Mesodermal cell (in vitro differentiated cells): ENCODE results near the gene ETFRF1.
A peak's percentile ranks its signal among the peaks of the same experiment; 100 is the strongest.

Source experiments
- H3K27ac ChIP-seq: 2 replicates; pipeline ENCODE4 v1.7.0; 2013; ENCODE audit warnings: mild to moderate bottlenecking, low read depth, low read length, moderate library complexity; ENCODE audit not compliant: severe bottlenecking
- H3K36me3 ChIP-seq: 2 replicates; pipeline ENCODE4 v1.7.1; 2013; ENCODE audit warnings: mild to moderate bottlenecking, low read length, moderate library complexity; ENCODE audit not compliant: control insufficient read depth, insufficient read depth
- H3K4me1 ChIP-seq: one replicate; pipeline ENCODE4 v1.7.1; 2013; ENCODE audit warnings: mild to moderate bottlenecking, low read length; ENCODE audit not compliant: insufficient read depth, control insufficient read depth, poor library complexity, severe bottlenecking
- H3K4me3 ChIP-seq: 2 replicates; pipeline ENCODE4 v1.7.0; 2013; ENCODE audit warnings: low read length, control low read depth, mild to moderate bottlenecking; ENCODE audit not compliant: insufficient read depth, poor library complexity, severe bottlenecking; ENCODE audit errors: extremely low read depth
- H3K9me3 ChIP-seq: 2 replicates; pipeline ENCODE4 v1.7.1; 2013; ENCODE audit warnings: mild to moderate bottlenecking, low read length, moderate library complexity; ENCODE audit not compliant: control insufficient read depth
- WGBS, 2 experiments: methylation state at CpG; one replicate each; pipeline ENCODE4 v1.1.5; 2013; ENCODE audit warnings: missing lambda C conversion rate in 2 of 2; ENCODE audit not compliant: insufficient coverage in 2 of 2; 5-methylcytosine and 5-hydroxymethylcytosine counted together

Gene ETFRF1

DNA sequence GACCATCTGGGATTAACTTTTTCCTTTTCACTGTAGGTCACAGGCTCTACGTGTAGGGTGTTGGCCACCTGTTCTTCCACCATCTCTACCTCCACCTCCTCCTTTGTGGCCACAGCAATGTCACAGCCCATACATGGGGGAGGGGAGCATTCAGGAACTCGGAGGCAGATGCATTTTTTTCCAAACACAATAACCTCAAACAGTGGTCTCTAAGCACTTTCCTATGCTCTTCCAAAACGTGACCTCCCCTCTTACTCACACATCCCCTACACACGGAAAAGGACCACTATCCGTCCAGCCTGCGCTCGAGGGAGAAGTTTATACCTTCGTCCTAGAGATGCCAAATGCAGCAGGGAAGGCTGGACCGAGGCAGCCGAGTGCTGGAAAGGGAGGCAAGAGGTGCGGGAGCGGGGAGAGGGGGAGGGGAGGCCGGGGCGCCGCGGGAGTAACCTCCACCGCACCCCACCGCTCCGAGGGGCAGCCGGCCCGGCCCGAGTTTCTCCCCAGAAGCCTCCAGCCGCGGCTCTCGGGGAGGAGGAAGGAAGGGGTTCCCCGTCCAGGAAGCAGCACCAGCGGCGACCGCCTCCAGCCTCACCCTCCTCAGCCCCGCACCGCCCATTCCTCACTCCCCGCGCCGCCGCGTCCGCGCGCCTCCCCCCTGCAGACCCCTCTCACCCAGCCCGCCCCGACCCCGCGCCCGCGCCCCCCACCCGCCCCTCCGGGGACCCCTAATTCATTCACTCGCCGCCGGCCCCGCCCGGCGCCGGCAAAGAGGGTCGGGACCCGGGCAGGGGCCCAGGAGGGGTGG lies 55.1 kb downstream of the ETFRF1 start:
- peak overlapping the region; percentile 67 for H3K4me3 ChIP-seq
- peak overlapping the region; percentile 92 for H3K27ac ChIP-seq
- 0 to 1% methylated on average over 18 to 21 of the region's 56 CpGs for WGBS, 2 experiments
- peaks cover 12% of the 10 kb centered on the region for H3K4me1 ChIP-seq
- peaks cover 18% of the 10 kb centered on the region for H3K36me3 ChIP-seq
- no peaks in the 10 kb centered on the region for H3K9me3 ChIP-seq

DNA sequence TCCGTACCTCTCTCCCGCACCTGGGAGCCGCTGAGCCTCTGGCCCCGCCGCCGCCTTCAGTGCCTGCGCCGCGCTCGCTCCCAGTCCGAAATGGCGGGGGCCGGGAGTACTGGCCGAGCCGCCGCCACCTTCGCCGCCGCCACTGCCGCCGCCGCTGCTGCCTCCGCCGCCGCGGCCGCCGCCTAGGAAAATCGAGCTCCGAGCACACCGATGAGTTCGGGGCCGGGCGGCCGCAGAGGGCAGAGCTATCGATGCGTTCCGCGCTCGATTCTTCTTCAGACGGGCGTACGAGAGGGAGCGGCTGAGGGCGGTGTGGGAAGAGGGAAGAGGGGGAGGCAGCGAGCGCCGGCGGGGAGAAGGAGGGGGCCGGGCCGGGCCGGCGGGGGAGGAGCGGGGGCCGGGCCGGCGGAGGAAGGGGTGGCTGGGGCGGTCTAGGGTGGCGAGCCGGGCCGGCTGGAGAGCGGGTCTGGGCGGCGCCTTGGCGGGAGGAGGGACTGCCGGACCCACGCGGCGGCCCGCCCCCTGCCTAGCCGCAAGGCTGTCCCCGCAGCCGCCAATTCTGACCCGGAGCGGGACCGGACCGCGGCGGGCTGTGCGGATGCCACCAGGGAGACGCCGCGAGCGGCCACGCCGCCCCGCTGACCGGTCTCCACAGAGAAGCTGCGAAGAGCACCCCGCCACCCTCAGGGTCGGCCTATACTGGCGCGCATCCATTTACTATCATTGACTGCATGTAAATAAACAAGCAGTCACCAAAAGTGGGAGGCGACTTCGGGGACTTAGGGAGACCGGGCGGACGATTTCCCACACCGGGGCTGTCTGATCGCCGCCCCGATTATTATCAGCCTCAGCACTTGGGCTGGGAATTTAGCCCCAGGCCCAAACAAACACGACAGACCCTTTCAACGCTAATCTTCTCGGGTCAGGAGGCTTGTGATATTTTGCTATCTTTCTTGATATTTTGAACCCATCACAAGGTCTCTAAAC lies 56.0 kb downstream of the ETFRF1 start, which contains the start of gene KRAS:
KRAS (minus strand) TSS at position 186 of the 987 bp plus-strand sequence.
- Histone ChIP-seq H3K4me1 (peaks cover 16% of the 10 kb centered on the region), H3K9me3 (no peaks in the 10 kb centered on the region), H3K36me3 (peaks cover 18% of the 10 kb centered on the region), H3K4me3 (peak within 1 kb of the TSS; percentile 67), H3K27ac (peak within 1 kb of the TSS; percentile 92)
- WGBS, 2 experiments = 0% methylated on average over 58 to 71 of the region's 105 CpGs

DNA sequence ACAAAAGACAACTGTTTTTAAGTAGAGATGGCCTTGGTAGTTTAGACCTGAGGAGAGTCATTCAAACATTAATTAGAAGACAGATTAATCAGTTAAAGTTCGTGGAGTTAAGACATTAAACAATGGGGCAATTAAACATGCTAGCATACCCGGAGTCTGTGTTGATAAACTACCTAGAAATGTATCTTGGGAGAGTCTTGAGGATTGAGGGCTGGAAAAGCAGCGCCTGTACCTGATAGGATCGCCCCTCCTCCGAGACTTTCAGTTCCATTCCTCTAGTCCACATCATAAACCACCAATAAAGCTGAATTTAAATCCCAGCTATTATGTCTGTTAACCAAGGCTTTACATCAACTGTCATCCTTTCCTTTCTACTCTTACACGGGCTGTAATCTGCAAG lies 56.7 kb downstream of the ETFRF1 start:
- H3K36me3 ChIP-seq = peaks cover 18% of the 10 kb centered on the region
- no peaks in the 10 kb centered on the region for H3K9me3 ChIP-seq
- peak overlapping the region; percentile 67 for H3K4me3 ChIP-seq
- 60 to 72% methylated on average over 4 to 5 of the region's 6 CpGs for WGBS, 2 experiments
- peak overlapping the region; percentile 92 for H3K27ac ChIP-seq
- peaks cover 16% of the 10 kb centered on the region for H3K4me1 ChIP-seq

- H3K4me3 ChIP-seq = no peak overlapping the region
- WGBS, 2 experiments = 100% methylated on average over 1 of the region's 3 CpGs; no CpG with 5 or more reads in 1 of the 2 experiments
Measured at GRCh38 chr12:25252946-25253345, 57.9 kb downstream of the ETFRF1 start.

GRCh38 chr12:25253371-25254068 lies 58.5 kb downstream of the ETFRF1 start:
- H3K9me3 ChIP-seq = no peaks in the 10 kb centered on the region
- H3K36me3 ChIP-seq = peaks cover 4% of the 10 kb centered on the region
- H3K4me1 ChIP-seq = peaks cover 16% of the 10 kb centered on the region
- 90 to 95% methylated on average over 4 of the region's 5 CpGs for WGBS, 2 experiments
- H3K4me3 ChIP-seq = no peak overlapping the region
- H3K27ac ChIP-seq = peak overlapping the region; percentile 46

More at GRCh38 chr12:25252946-25253345, 57.9 kb downstream of the ETFRF1 start:
- Histone ChIP-seq H3K36me3 (peaks cover 10% of the 10 kb centered on the region), H3K4me1 (peaks cover 16% of the 10 kb centered on the region), H3K27ac (no peak overlapping the region), H3K9me3 (no peaks in the 10 kb centered on the region)

DNA sequence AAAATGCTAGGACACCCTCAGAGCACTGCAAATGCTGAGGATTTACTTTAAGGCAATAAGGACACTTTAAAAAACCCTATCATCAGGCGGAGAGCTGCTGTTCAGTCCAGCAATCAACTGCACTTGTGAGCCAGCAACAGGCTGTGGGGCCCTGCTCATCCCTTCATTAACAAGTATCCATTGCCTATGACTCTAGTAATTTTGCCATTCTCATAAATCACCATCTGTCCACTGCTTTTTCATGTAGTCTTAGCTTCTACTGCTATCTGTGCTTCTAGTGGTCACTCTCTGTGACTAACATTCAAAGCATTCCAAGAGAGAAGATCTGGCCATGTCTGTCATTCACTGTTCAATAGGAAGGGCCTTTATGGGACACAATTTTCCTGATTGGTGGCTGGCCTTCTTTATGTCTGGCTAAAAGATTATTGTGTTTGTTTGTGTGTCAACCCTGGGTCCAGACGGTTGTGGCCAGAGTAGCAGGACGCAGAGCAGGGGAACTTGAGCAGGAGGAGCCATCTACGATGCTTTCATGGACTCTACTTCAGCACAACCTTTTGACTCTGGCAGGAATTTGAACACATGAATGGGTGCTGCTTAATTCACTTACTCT lies 59.3 kb downstream of the ETFRF1 start:
- Histone ChIP-seq H3K4me1 (peaks cover 16% of the 10 kb centered on the region), H3K27ac (peak overlapping the region; percentile 46), H3K4me3 (no peak overlapping the region), H3K9me3 (no peaks in the 10 kb centered on the region), H3K36me3 (no peaks in the 10 kb centered on the region)
- WGBS, 2 experiments = 83 to 86% methylated on average over 4 of the region's 4 CpGs
